ENCODE measurements around the gene TSPAN4. TPM values are rescaled to one million over a fixed set of nuclear protein-coding genes. Genes with fewer than 3 reads are reported as not detected.

TSPAN4 gene
- polyA plus RNA-seq, 1 donor, result 27.8 TPM

- no peaks in the 10 kb centered on the region for H3K27me3 ChIP-seq (ENCODE audit: control insufficient read depth, insufficient read depth, low read length)
- H3K9me3 ChIP-seq (ENCODE audit: control insufficient read depth, low read depth, low read length), result no peaks in the 10 kb centered on the region
- no CpG with 5 or more reads among the region's 11 CpGs for WGBS (ENCODE audit: insufficient coverage, low lambda C conversion rate)
- DNase-seq, result no peak
- H3K4me3 ChIP-seq (ENCODE audit: low read length), result no peak overlapping the region
- H3K27ac ChIP-seq (ENCODE audit: low read length), result no peak overlapping the region
- peaks cover 35% of the 10 kb centered on the region for H3K36me3 ChIP-seq (ENCODE audit: control insufficient read depth, insufficient read depth, low read length)
- H3K4me1 ChIP-seq (ENCODE audit: control insufficient read depth, insufficient read depth, low read length), result peaks cover 21% of the 10 kb centered on the region
Observed at GRCh38 chr11:816433-816779, 26.2 kb upstream of the TSPAN4 start.

GRCh38 chr11:818396-819128 is 24.1 kb upstream of the TSPAN4 start, which contains the start of gene PNPLA2:
Gene PNPLA2, plus strand, starts transcription at chr11:818914. Its CDS starts 805 bp downstream, at chr11:819719.
- H3K27ac ChIP-seq (ENCODE audit: low read length), result peak within 1 kb of the TSS; percentile 100
- H3K36me3 ChIP-seq (ENCODE audit: control insufficient read depth, insufficient read depth, low read length), result peaks cover 31% of the 10 kb centered on the region
- no peaks in the 10 kb centered on the region for H3K9me3 ChIP-seq (ENCODE audit: control insufficient read depth, low read depth, low read length)
- no CpG with 5 or more reads among the region's 20 CpGs for WGBS (ENCODE audit: insufficient coverage, low lambda C conversion rate)
- H3K4me3 ChIP-seq (ENCODE audit: low read length), result peak within 1 kb of the TSS; percentile 96
- no peaks in the 10 kb centered on the region for H3K27me3 ChIP-seq (ENCODE audit: control insufficient read depth, insufficient read depth, low read length)
- H3K4me1 ChIP-seq (ENCODE audit: control insufficient read depth, insufficient read depth, low read length), result peaks cover 28% of the 10 kb centered on the region
- DNase-seq, result peak; percentile 89 to 93

GRCh38 chr11:819129-819931 is 23.3 kb upstream of the TSPAN4 start:
- Histone ChIP-seq H3K4me3 (ENCODE audit: low read length) (peak overlapping the region; percentile 96), H3K36me3 (ENCODE audit: control insufficient read depth, insufficient read depth, low read length) (peaks cover 35% of the 10 kb centered on the region), H3K4me1 (ENCODE audit: control insufficient read depth, insufficient read depth, low read length) (peaks cover 30% of the 10 kb centered on the region), H3K27me3 (ENCODE audit: control insufficient read depth, insufficient read depth, low read length) (no peaks in the 10 kb centered on the region), H3K27ac (ENCODE audit: low read length) (peak overlapping the region; percentile 100), H3K9me3 (ENCODE audit: control insufficient read depth, low read depth, low read length) (no peaks in the 10 kb centered on the region)
- DNase-seq, result peak; percentile 90 to 94
- no CpG with 5 or more reads among the region's 96 CpGs for WGBS (ENCODE audit: insufficient coverage, low lambda C conversion rate)

- Histone ChIP-seq H3K4me3 (ENCODE audit: low read length) (peak overlapping the region; percentile 96), H3K27ac (ENCODE audit: low read length) (peak overlapping the region; percentile 84), H3K4me1 (ENCODE audit: control insufficient read depth, insufficient read depth, low read length) (peaks cover 33% of the 10 kb centered on the region), H3K36me3 (ENCODE audit: control insufficient read depth, insufficient read depth, low read length) (peaks cover 36% of the 10 kb centered on the region), H3K9me3 (ENCODE audit: control insufficient read depth, low read depth, low read length) (no peaks in the 10 kb centered on the region), H3K27me3 (ENCODE audit: control insufficient read depth, insufficient read depth, low read length) (no peaks in the 10 kb centered on the region)
- WGBS (ENCODE audit: insufficient coverage, low lambda C conversion rate), result no CpG with 5 or more reads among the region's 47 CpGs
- peak; percentile 92 to 95 for DNase-seq
Observed at GRCh38 chr11:819943-820649, 22.6 kb upstream of the TSPAN4 start.

GRCh38 chr11:820655-821511 is 21.8 kb upstream of the TSPAN4 start:
- WGBS (ENCODE audit: insufficient coverage, low lambda C conversion rate), result no CpG with 5 or more reads among the region's 11 CpGs

GRCh38 chr11:821512-822371 is 20.9 kb upstream of the TSPAN4 start:
- WGBS (ENCODE audit: insufficient coverage, low lambda C conversion rate), result no CpG with 5 or more reads among the region's 22 CpGs
- no peak for DNase-seq
- Histone ChIP-seq H3K27ac (ENCODE audit: low read length) (peak overlapping the region; percentile 83), H3K27me3 (ENCODE audit: control insufficient read depth, insufficient read depth, low read length) (peaks cover 8% of the 10 kb centered on the region), H3K4me1 (ENCODE audit: control insufficient read depth, insufficient read depth, low read length) (peaks cover 47% of the 10 kb centered on the region), H3K9me3 (ENCODE audit: control insufficient read depth, low read depth, low read length) (no peaks in the 10 kb centered on the region), H3K36me3 (ENCODE audit: control insufficient read depth, insufficient read depth, low read length) (peaks cover 35% of the 10 kb centered on the region), H3K4me3 (ENCODE audit: low read length) (peak overlapping the region; percentile 96)

More at GRCh38 chr11:820655-821511, 21.8 kb upstream of the TSPAN4 start:
- peak in 1 of 2 donors; percentile 79 for DNase-seq
- Histone ChIP-seq H3K4me3 (ENCODE audit: low read length) (peak overlapping the region; percentile 96), H3K4me1 (ENCODE audit: control insufficient read depth, insufficient read depth, low read length) (peaks cover 41% of the 10 kb centered on the region), H3K27me3 (ENCODE audit: control insufficient read depth, insufficient read depth, low read length) (peaks cover 4% of the 10 kb centered on the region), H3K36me3 (ENCODE audit: control insufficient read depth, insufficient read depth, low read length) (peaks cover 35% of the 10 kb centered on the region), H3K9me3 (ENCODE audit: control insufficient read depth, low read depth, low read length) (no peaks in the 10 kb centered on the region), H3K27ac (ENCODE audit: low read length) (peak overlapping the region; percentile 83)

- Histone ChIP-seq H3K9me3 (ENCODE audit: control insufficient read depth, low read depth, low read length) (no peaks in the 10 kb centered on the region), H3K27ac (ENCODE audit: low read length) (no peak overlapping the region), H3K36me3 (ENCODE audit: control insufficient read depth, insufficient read depth, low read length) (peaks cover 35% of the 10 kb centered on the region), H3K4me1 (ENCODE audit: control insufficient read depth, insufficient read depth, low read length) (peaks cover 54% of the 10 kb centered on the region), H3K27me3 (ENCODE audit: control insufficient read depth, insufficient read depth, low read length) (peaks cover 18% of the 10 kb centered on the region), H3K4me3 (ENCODE audit: low read length) (no peak overlapping the region)
- no CpG with 5 or more reads among the region's 53 CpGs for WGBS (ENCODE audit: insufficient coverage, low lambda C conversion rate)
- DNase-seq, result no peak
Observed at GRCh38 chr11:823441-824291, 19.0 kb upstream of the TSPAN4 start.

- peaks cover 35% of the 10 kb centered on the region for H3K36me3 ChIP-seq (ENCODE audit: control insufficient read depth, insufficient read depth, low read length)
- no peak for DNase-seq
- peaks cover 25% of the 10 kb centered on the region for H3K27me3 ChIP-seq (ENCODE audit: control insufficient read depth, insufficient read depth, low read length)
- no peak overlapping the region for H3K4me3 ChIP-seq (ENCODE audit: low read length)
- no peaks in the 10 kb centered on the region for H3K9me3 ChIP-seq (ENCODE audit: control insufficient read depth, low read depth, low read length)
- WGBS (ENCODE audit: insufficient coverage, low lambda C conversion rate), result no CpG with 5 or more reads among the region's 59 CpGs
- H3K4me1 ChIP-seq (ENCODE audit: control insufficient read depth, insufficient read depth, low read length), result peaks cover 57% of the 10 kb centered on the region
- H3K27ac ChIP-seq (ENCODE audit: low read length), result no peak overlapping the region
Observed at GRCh38 chr11:824292-824880, 18.3 kb upstream of the TSPAN4 start.

All from large intestine (tissue), 3 donors.